ENCODE measurements around the gene SERPINI1.
A peak's percentile ranks its signal among the peaks of the same experiment; 100 is the strongest.

SERPINI1 gene

DNA sequence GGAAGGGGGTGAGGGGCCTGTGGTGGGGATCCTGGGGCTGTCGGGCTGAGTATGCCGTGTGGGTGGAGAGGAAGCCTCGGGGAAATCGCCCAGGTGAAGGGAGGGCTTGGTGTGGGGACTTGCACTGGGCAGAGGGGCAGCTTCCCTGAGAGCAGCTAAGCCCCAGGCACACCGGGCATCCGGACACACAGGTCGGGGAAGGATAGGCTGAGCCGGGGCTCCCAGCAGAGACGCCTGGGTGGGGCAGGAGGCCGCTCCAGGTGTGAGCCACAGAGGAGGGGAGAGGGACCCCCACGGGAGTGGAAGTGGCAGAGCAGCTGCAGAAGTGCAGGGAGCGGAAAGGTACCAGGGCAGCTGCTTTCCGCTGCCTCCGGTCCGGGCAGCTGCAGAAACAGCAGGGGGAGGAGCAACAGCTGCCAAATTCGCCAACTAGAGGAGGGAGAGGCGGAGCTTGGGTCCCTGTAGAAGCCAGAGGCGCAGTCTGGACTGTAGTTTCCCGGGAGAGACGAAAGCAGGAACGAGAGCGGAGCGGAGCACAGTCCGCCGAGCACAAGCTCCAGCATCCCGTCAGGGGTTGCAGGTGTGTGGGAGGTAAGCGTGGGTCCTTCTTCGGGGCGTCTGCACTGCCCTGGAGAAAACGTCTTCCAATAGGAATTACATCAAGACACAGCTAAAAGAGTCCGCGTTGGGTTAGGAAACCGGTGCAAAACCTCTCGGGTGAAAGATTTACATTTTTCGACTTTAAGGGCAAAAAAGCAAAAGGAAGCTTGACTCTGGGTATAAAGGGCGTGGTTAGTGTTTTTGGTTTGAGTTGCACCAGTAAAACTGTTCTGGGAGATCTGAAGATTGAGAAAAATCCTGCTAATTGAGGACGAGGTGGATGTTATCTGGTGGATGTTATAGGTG, at the start of gene SERPINI1:
TSS of gene SERPINI1 (plus strand) at position 489 of the 906 bp plus-strand sequence. CDS start 53,408 bp downstream, outside the sequence.
- peak; percentile 86 for DNase-seq

- DNase-seq = no peak
These were observed 44.2 kb upstream of the SERPINI1 start for GRCh38 chr3:167691366-167691765.

DNA sequence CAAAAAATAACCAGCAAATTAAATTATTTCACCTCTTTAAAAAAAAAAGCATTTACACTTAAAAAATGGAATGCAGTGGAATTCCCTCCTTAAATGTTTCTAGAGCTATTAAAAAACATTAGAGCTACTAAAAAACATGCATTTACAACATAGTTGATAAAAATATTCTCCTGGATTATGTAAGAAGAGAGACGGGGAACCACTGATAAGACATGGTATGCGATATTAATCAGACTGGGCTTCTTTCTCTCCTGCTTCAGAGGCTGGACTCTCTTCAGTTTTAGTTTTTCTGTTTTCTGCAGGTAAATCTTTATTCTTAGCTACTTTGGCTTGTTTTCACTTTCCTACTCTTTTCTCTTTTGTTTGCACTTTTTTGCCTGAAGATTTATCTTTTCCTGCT, 41.4 kb upstream of the SERPINI1 start:
- DNase-seq = no peak

DNA sequence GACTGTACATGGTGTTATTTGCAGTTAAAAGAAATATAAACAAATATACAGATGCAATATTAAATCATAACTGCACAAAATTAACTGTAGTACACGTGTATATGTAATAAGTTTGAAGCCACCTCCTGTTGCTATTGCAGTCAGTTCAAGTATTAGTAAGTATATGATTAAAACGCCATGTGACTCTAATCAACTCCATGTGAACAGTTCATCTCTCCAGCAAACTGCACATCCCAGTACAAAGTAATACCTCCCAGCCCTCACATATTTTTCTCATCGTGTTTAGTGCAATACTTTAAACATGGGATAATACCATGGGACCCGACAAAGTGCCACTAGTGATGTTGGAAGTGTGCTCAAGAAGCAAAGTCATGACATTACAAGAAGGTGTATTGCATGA, 35.5 kb upstream of the SERPINI1 start:
- DNase-seq = no peak

DNA sequence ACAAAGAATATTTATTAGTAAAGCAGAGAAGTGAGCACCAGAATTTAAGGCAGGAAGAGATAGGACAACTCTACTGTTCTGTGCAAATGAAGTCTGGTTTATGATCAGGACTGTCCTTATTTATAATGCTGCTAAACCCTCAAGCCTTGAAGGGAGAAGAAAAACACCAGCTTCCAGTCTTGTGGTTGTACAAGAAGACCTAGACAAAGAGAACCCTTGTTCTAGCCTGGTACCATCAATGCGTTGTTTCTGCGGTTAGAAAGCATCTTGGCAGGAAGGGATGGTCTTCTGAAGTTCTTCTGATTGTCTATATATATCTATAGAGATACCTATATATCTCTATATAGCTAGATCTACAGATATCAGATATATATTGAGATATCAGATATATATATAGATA, 34.6 kb upstream of the SERPINI1 start:
- DNase-seq = no peak

GRCh38 chr3:167705840-167706239, 29.7 kb upstream of the SERPINI1 start:
- no peak for DNase-seq

GRCh38 chr3:167709690-167710089, 25.8 kb upstream of the SERPINI1 start:
- DNase-seq = no peak

DNA sequence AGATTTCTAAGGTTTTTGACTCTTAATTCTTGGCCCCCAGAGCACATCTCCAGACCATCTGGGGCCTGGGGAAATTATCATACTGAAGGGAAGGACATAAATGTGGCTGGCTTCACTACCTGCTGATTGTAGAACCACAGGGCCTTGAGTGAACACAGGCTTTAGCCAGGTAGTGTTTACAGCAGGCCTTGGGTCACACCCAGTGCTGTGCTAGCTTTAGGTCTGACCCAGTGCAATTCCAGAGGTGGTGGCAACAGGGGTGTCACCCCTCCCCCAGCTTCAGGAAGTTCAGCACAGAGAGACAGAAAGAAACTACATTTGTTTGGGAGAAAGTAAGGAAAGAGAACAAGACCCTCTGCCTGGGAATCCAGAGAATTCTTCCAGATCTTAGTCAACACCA, 25.0 kb upstream of the SERPINI1 start:
- no peak for DNase-seq

DNA sequence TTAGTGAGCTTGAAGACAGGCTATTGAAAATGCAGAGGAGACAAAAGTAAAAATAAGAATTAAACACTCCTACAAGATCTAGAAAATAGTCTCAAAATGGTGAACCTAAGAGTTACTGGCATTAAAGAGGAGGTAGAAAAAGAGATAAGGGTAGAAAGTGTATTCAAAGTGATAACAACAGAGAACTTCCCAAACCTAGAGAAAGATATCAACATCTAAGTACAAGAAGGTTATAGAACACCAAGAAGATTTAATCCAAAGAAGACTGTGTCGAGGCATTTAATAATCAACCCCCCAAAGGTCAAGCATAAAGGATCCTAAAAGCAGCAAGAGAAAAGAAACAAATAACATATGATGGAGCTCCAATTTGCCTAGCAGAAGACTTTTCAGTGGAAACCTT, 24.1 kb upstream of the SERPINI1 start:
- no peak for DNase-seq

DNA sequence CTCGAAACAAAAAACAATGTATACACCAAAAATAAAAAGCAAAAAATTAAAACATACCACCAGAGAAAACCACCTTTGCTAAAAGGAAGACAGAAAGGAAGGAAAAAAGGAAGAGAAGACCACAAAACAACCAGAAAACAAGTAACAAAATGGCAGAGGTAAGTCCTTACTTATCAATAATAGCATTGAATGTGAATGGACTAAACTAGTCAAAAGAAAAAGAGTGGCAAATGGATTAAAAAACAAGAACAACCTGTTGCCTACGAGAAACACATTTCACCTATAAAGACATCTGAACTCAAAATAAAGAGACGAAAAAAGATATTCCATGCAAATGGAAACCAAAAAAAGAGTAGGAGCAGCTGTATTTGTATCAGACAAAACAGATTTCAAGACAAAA, 23.1 kb upstream of the SERPINI1 start:
- no peak for DNase-seq

- DNase-seq = no peak
These were observed 20.6 kb upstream of the SERPINI1 start for GRCh38 chr3:167714871-167715270.

DNA sequence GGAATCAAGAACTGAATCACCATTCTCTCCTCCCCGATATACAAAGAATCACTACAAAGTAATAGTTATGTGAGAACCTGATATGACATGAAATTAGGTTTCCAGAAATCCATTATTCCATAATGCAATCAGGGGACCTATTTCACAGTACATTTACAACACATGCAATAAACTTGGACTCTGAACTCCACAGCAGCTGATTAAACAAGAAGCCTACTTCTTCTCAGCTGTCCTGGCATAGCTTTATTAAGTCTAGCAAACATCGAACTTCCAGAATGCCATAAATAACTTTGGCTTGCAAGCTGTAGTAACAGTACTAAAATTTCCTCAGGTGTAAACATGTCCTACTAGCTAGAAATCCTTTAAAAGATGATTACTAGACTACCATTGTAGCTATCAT, 18.6 kb upstream of the SERPINI1 start:
- no peak for DNase-seq

GRCh38 chr3:167718582-167718981, 16.9 kb upstream of the SERPINI1 start:
- DNase-seq = no peak

GRCh38 chr3:167723025-167723512, 12.5 kb upstream of the SERPINI1 start:
- no peak for DNase-seq

DNA sequence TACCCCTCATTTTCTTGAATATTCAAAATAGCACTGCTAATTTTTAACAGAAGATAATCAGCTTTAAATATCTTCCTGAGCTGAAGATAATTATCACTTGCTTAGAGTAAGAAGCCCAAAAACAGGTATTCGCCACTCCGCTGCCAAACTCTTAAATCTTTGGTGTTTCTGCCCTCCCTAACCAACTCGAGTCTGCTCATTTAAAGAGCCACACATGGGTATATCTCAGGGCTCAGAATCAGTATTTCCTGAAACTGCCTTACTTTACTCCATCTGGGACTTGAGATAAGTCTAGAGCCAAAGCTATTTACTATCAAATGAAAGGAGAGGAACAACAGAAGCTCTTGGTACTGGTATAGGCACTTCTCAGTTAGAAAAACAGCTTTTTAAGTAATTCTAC, 11.6 kb upstream of the SERPINI1 start:
- DNase-seq = no peak

- no peak for DNase-seq
These were observed 7.3 kb upstream of the SERPINI1 start for GRCh38 chr3:167728176-167728575.

- DNase-seq = no peak
These were observed 6.7 kb upstream of the SERPINI1 start for GRCh38 chr3:167728632-167729323.

GRCh38 chr3:167729591-167729990, 5.9 kb upstream of the SERPINI1 start:
- DNase-seq = no peak

DNA sequence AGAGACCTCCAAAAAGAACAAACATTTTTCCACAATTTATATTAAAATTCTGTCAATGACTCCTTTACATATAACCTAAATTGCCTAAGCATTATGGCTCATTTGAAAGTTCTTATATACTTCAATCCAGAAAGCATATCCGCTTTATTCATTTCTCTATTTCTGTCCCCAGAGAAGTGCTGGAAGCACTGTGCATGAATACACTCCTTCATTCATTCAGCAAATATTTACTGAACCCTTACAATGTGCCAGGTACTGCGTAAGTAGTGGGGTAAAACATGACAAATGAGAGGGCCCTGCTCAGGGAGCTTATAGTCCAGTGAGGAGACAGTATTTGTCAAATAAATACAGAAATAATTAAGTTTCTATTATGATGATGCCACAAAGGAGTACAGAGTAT, 4.1 kb upstream of the SERPINI1 start:
- DNase-seq = no peak

DNA sequence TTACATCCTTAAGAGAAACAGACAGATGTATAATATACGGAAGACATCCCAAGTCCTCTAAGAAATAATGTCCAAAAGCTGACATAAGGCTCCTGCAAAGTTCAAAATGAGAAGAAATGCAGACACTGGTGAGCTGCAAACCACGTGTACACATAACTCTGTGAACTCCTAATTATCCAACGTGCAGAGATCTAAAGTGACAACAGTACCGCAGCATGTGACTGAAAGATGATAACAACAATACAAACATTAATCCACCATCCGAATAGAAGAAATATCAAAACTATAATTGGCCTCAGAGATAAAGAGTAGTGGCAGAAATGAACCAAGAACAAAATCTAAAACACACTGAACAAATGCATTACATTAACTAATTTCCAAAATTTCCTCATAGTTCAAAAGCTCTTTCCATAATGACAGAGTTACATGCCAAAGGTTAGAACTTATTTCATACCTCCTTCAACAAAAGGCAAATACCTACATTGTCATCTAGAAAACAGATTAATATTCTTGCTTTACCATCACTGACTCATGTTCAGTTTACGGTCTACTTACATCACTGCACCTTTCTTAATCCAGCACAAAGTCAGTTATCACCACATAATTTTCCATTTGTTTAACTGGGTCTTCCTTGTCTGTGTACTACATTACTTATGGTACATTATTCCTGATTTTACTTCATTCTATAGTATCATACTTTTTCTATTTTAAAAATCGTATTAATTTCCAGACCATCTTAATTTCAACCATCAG, 3.0 kb upstream of the SERPINI1 start:
- DNase-seq = no peak

DNA sequence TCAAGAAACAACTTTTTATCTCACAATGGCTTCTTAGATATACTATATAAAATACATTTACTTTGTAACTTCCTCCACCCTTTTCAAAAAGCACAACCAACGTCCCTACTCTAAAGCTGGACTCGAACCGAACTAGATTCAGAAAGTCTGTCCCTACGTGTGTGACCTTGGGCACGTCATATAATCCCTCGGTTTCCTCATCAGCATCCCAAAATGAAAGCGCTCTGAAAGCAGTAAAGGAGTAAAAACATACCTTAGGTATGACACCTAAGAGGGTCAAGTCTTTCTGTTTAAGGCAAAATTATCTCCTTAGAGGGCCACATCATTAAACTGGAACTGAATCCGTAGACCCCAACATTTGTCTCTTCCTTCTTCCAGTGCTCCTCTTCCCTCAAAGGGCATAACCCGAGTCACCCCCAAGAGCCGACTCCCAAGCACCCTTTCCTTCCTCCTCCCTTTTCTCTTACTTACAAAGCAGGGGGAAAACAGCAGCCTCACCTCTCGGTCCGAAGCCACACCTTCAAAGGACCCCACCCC, 1.5 kb upstream of the SERPINI1 start:
- no peak for DNase-seq

- peak; percentile 98 for DNase-seq
These were observed 856 bp upstream of the SERPINI1 start, which contains the start of gene PDCD10 for GRCh38 chr3:167734498-167735232. Gene PDCD10, minus strand, starts transcription at chr3:167734892. Its CDS starts 14,735 bp downstream, at chr3:167720157.
